SK-N-SH (cell line): ENCODE results near the gene TMEM184A. TPM values are rescaled to one million over a fixed set of nuclear protein-coding genes. Genes with fewer than 3 reads are reported as not detected.

Experiments
- CTCF ChIA-PET: fragments of 300-600, 350-600 bp; formaldehyde crosslinking; extraction: SDS; loops from one replicate; lab custom pipeline; 2021; lab: Yijun Ruan, JAX
- POLR2A ChIA-PET: fragments of 350-600 bp; sonication (Branson Sonifier 250); formaldehyde crosslinking; extraction: SDS; loops from one replicate; lab custom pipeline; 2020; ENCODE audit warnings: antibody characterized with exemption, inconsistent platforms; lab: Yijun Ruan, JAX
- DNase-seq: peaks from one replicate; pipeline ENCODE4 v3.0.0; 2012
- H2AFZ ChIP-seq: fragments of 200-600 bp; sonication (generic); 2 replicates; pipeline ENCODE4 v1.8.1; 2016; ENCODE audit warnings: antibody characterized with exemption, mild to moderate bottlenecking, low read depth
- H3F3A ChIP-seq: fragments of 200-600 bp; sonication (generic); replicated peaks from 2 replicates; pipeline ENCODE3; 2016; ENCODE audit warnings: antibody characterized with exemption, mild to moderate bottlenecking; ENCODE audit not compliant: insufficient read depth
- H3K27ac ChIP-seq, 2 experiments: fragments of 200-500 bp in 1 of 2; fragments of 200-600 bp in 1 of 2; sonication (Bioruptor generic) in 1 of 2; sonication (generic), shearing (Covaris generic) in 1 of 2; 2 replicates each; pipeline versions ENCODE4 v1.5.1 to v1.6.1; 2014 to 2016; ENCODE audit warnings: low read depth in 2 of 2, inconsistent platforms in 1 of 2, low read length in 1 of 2, mild to moderate bottlenecking in 1 of 2, mixed read lengths in 1 of 2
- H3K27me3 ChIP-seq: fragments of 200-600 bp; sonication (generic), shearing (Covaris generic); 2 replicates; pipeline ENCODE4 v1.6.1; 2016; ENCODE audit warnings: mixed run types; ENCODE audit not compliant: insufficient read depth
- H3K36me3 ChIP-seq, 2 experiments: fragments of 200-500 bp in 1 of 2; fragments of 200-600 bp in 1 of 2; sonication (Bioruptor generic) in 1 of 2; sonication (generic) in 1 of 2; replicated peaks in 1 of 2; 2 replicates each; pipeline versions ENCODE3 to v1.5.1; 2014 to 2016; ENCODE audit warnings: low read length in 1 of 2, mild to moderate bottlenecking in 1 of 2; ENCODE audit not compliant: insufficient read depth in 2 of 2, control insufficient read depth in 1 of 2
- H3K4me1 ChIP-seq, 2 experiments: fragments of 200-500 bp in 1 of 2; fragments of 200-600 bp in 1 of 2; sonication (Bioruptor generic) in 1 of 2; sonication (generic), shearing (Covaris generic) in 1 of 2; 2 replicates each; pipeline versions ENCODE4 v1.5.1 to v1.6.1; 2014 to 2016; ENCODE audit warnings: low read depth in 1 of 2, low read length in 1 of 2, mixed run types in 1 of 2; ENCODE audit not compliant: insufficient read depth in 2 of 2, control insufficient read depth in 1 of 2
- H3K4me2 ChIP-seq: fragments of 200-600 bp; sonication (generic), shearing (Covaris generic); 2 replicates; pipeline ENCODE4 v1.6.1; 2017; ENCODE audit warnings: mixed run types
- H3K4me3 ChIP-seq, 2 experiments: fragments of 200-500 bp in 1 of 2; fragments of 200-600 bp in 1 of 2; sonication (Bioruptor generic) in 1 of 2; sonication (generic), shearing (Covaris generic) in 1 of 2; 2 replicates each; pipeline versions ENCODE4 v1.5.1 to v1.8.1; 2014 to 2016; ENCODE audit warnings: low read depth in 2 of 2, inconsistent platforms in 1 of 2, low read length in 1 of 2, mild to moderate bottlenecking in 1 of 2, mixed read lengths in 1 of 2, moderate library complexity in 1 of 2
- H3K79me2 ChIP-seq: fragments of 200-600 bp; sonication (generic); 2 replicates; pipeline ENCODE4 v1.8.1; 2017; ENCODE audit warnings: mild to moderate bottlenecking; ENCODE audit not compliant: insufficient read depth
- H3K9ac ChIP-seq: fragments of 200-600 bp; sonication (generic); 2 replicates; pipeline ENCODE4 v1.6.1; 2017; ENCODE audit warnings: mixed run types
- H3K9me2 ChIP-seq: fragments of 200-600 bp; sonication (generic); 2 replicates; pipeline ENCODE4 v1.6.1; 2017; ENCODE audit warnings: mixed run types
- H3K9me3 ChIP-seq: fragments of 200-600 bp; sonication (generic); 2 replicates; pipeline ENCODE4 v1.6.1; 2017; ENCODE audit warnings: mixed run types, mild to moderate bottlenecking, moderate library complexity
- H4K20me1 ChIP-seq: fragments of 200-600 bp; sonication (generic); 2 replicates; pipeline ENCODE4 v1.6.1; 2017; ENCODE audit warnings: mild to moderate bottlenecking, mixed run types; ENCODE audit not compliant: insufficient read depth
- CHD2 ChIP-seq: fragments of 150-350 bp; IDR thresholded peaks from 2 replicates; pipeline ENCODE4 v1.6.1; 2018; ENCODE audit warnings: low read length; ENCODE audit not compliant: partially characterized antibody
- FOSL2 ChIP-seq: IDR thresholded peaks from 2 replicates; pipeline ENCODE4 v1.4.0; 2012; ENCODE audit warnings: low read depth, mild to moderate bottlenecking, moderate library complexity, borderline replicate concordance
- FOXJ3 ChIP-seq: sonication (generic); formaldehyde crosslinking; IDR thresholded peaks from 2 replicates; pipeline ENCODE4 v1.5.1; 2020; ENCODE audit warnings: mild to moderate bottlenecking, missing genetic modification reagents
- FOXM1 ChIP-seq: IDR thresholded peaks from 2 replicates; pipeline ENCODE4 v1.4.0; 2012; ENCODE audit warnings: low read depth, mild to moderate bottlenecking
- GABPA ChIP-seq: IDR thresholded peaks from 2 replicates; pipeline ENCODE4 v1.4.0; 2012; ENCODE audit warnings: low read depth, mild to moderate bottlenecking
- GATA2 ChIP-seq: sonication (generic); formaldehyde crosslinking; IDR thresholded peaks from 2 replicates; pipeline ENCODE4 v1.5.0; 2020; ENCODE audit warnings: mild to moderate bottlenecking, missing genetic modification reagents
- MEF2A ChIP-seq: IDR thresholded peaks from 2 replicates; pipeline ENCODE4 v1.4.0; 2012; ENCODE audit warnings: low read depth, borderline replicate concordance
- NFIC ChIP-seq: IDR thresholded peaks from 2 replicates; pipeline ENCODE4 v1.4.0; 2012; ENCODE audit warnings: borderline replicate concordance
- RCOR1 ChIP-seq: fragments of 150-350 bp; IDR thresholded peaks from 2 replicates; pipeline ENCODE4 v1.6.1; 2017; ENCODE audit warnings: antibody characterized with exemption, low read length
- REST ChIP-seq: IDR thresholded peaks from 2 replicates; pipeline ENCODE4 v1.6.1; 2012; ENCODE audit warnings: mild to moderate bottlenecking, low read depth, low read length, moderate library complexity
- RXRA ChIP-seq: IDR thresholded peaks from 2 replicates; pipeline ENCODE4 v1.4.0; 2012; ENCODE audit warnings: low read depth, mild to moderate bottlenecking, borderline replicate concordance
- SIN3A ChIP-seq: IDR thresholded peaks from 2 replicates; pipeline ENCODE4 v1.6.1; 2012; ENCODE audit warnings: low read depth, mild to moderate bottlenecking, low read length, moderate library complexity, borderline replicate concordance
- TCF12 ChIP-seq: IDR thresholded peaks from 2 replicates; pipeline ENCODE4 v1.4.0; 2012
- ZBTB33 ChIP-seq: IDR thresholded peaks from 2 replicates; pipeline ENCODE4 v1.4.0; 2012; ENCODE audit warnings: low read depth, borderline replicate concordance
- WGBS: methylation state at CpG from one replicate; pipeline ENCODE4 v1.1.6; 2017; ENCODE audit warnings: low lambda C conversion rate; 5-methylcytosine and 5-hydroxymethylcytosine counted together
- polyA plus RNA-seq, 3 experiments: library from polyadenylated mRNA; depleted of rRNA; stranded (reverse); fragments of >200 nt; gene quantifications; 2 replicates each; pipeline ENCODE4 v1.2.3, GENCODE V29; 2012
- TF ChIP-seq, protein P1 (sequence below): IDR thresholded peaks from 2 replicates; pipeline ENCODE4 v1.4.0; 2012; ENCODE audit warnings: low read depth, borderline replicate concordance

Gene TMEM184A
- polyA plus RNA-seq, 1 of the 3 experiments (the other 2 are of a cell fraction) = 1.5 TPM

GRCh38 chr7:1493571-1493970 is 62.4 kb downstream of the TMEM184A start (continued):
- no peak for TF ChIP-seq REST
- no peak for TF ChIP-seq FOSL2

GRCh38 chr7:1493129-1493528 is 62.9 kb downstream of the TMEM184A start:
- H3K9me2 ChIP-seq = no peaks in the 10 kb centered on the region
- no peak overlapping the region for H3K27ac ChIP-seq
- ChIA-PET CTCF (interaction anchor here (0.9 to 9.8 kb wide), 4 partner anchors 9 to 20 kb away, joined by 3 to 104 read pairs (median 4); no protein-coding TSS in a partner anchor), POLR2A (interaction anchor here (0.9 to 1.1 kb wide), 2 partner anchors 16 to 22 kb away, joined by 3 to 4 read pairs; no protein-coding TSS in a partner anchor)
- H2AFZ ChIP-seq = no peak overlapping the region
- no peaks in the 10 kb centered on the region for H3F3A ChIP-seq
- H3K79me2 ChIP-seq = no peaks in the 10 kb centered on the region
- WGBS = 96% methylated on average over 19 of the region's 20 CpGs
- no peaks in the 10 kb centered on the region for H3K27me3 ChIP-seq
- peaks cover 20 to 87% of the 10 kb centered on the region in 2 experiments for H3K36me3 ChIP-seq
- H3K4me3 ChIP-seq = no peak overlapping the region
- H3K4me2 ChIP-seq = no peak overlapping the region
- no peak overlapping the region for H3K9ac ChIP-seq
- H3K9me3 ChIP-seq = no peaks in the 10 kb centered on the region
- H3K4me1 ChIP-seq = no peaks in the 10 kb centered on the region
- DNase-seq = no peak
- TF ChIP-seq RCOR1 = no peak
- no peak for TF ChIP-seq FOXJ3 (CRISPR knock-in tag)
- TF ChIP-seq CHD2 = no peak
- TF ChIP-seq GABPA = no peak
- no peak for TF ChIP-seq SIN3A
- TF ChIP-seq TCF12 = no peak
- TF ChIP-seq, protein P1, sequence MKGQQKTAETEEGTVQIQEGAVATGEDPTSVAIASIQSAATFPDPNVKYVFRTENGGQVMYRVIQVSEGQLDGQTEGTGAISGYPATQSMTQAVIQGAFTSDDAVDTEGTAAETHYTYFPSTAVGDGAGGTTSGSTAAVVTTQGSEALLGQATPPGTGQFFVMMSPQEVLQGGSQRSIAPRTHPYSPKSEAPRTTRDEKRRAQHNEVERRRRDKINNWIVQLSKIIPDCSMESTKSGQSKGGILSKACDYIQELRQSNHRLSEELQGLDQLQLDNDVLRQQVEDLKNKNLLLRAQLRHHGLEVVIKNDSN = no peak
- TF ChIP-seq GATA2 (CRISPR knock-in tag) = no peak
- TF ChIP-seq REST = no peak
- TF ChIP-seq ZBTB33 = no peak
- TF ChIP-seq RXRA = no peak
- TF ChIP-seq FOXM1 = no peak
- no peak for TF ChIP-seq FOSL2
- TF ChIP-seq NFIC = no peak
- no peak for TF ChIP-seq MEF2A
- peaks cover 4% of the 10 kb centered on the region; the same call in 1 of the 2 replicates for H4K20me1 ChIP-seq
